Left lobe of liver (tissue), 2 donors: Measurements from ENCODE around the gene AJUBA. TPM values are rescaled to one million over a fixed set of nuclear protein-coding genes. Genes with fewer than 3 reads are reported as not detected.
"Not testable (repeated sequence)": the region's sequence is repeated elsewhere in the genome, so short reads cannot be mapped to it uniquely, and the experiment has no call there.

Experiments
- ATAC-seq: fragments of 200-7000 bp; cut with Tn5 transposase; one replicate; pipeline ENCODE4 v1.9.1; 2020; ENCODE audit warnings: mild to moderate bottlenecking, moderate library complexity
- DNase-seq: peaks from one replicate; pipeline ENCODE4 v3.0.0-alpha.2; 2020; ENCODE audit warnings: low spot score
- total RNA-seq: library from RNA; stranded (reverse); gene quantifications from one replicate; pipeline ENCODE4 v1.2.1, GENCODE V29; 2021
- donor health status: DM: no; HTN: no; CAD: no; lungs with moderate emphysema.
- donor health status: DM: no; HTN: yes; CAD: no.

Gene AJUBA
- total RNA-seq, 1 donor from 2014 or later, result 8.6 TPM

DNA sequence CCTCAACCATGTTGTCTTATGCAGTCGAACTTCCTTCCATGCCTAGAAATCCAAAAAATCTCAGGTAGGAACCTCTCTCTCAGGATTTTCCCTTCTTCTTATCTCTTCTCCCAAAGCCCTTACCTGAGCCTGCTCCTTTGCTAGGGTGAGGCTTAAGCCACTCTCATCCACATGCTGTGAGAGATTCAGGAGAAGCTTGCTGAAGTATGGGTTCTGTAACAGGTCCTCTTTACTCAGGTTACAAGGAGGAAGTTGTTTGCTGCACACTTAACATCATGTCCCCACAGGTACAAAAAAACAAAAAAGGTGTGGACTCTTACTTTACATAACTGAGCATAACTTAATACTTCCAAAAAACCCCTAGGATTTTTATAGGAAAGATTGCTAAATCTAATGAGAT is 29.9 kb downstream of the AJUBA start:
- DNase-seq, result no peak
- no peak for ATAC-seq

DNA sequence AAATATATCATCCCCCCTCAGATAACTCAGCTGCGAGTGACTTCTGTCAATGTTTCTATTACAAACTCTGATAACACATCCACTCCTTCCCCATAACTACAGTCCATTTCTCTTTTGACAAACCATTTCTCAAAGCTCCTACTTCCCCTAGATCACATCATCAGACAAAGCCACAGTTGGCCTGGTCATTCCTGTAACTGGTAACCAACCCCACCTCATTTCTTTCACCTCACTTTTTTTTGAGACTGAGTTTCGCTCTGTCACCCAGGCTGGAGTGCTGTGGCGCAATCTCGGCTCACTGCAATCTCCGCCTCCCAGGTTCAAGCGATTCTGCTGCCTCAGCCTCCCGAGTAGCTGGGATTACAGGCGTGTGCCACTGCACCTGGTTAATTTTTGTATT is 30.6 kb downstream of the AJUBA start:
- not testable (repeated sequence) for DNase-seq, ATAC-seq

DNA sequence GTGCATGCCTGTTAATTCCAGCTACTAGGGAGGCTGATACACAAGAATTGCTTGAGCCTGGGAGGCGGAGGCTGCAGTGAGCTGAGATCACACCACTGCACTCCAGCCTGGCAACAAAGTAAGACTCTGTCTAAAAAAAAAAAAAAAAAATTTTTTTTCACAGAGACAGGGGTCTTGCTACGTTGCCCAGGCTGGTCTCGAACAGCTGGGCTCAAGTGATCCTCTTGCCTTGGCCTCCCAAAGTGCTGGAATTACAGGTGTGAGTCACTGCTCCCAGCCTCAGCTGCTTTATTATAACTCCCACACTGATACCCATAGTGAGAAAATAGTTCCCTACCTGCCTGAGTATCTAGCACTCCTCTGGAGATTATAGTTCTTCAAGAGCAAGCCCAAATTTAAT is 36.7 kb downstream of the AJUBA start:
- ATAC-seq (no peak), DNase-seq (no peak)

DNA sequence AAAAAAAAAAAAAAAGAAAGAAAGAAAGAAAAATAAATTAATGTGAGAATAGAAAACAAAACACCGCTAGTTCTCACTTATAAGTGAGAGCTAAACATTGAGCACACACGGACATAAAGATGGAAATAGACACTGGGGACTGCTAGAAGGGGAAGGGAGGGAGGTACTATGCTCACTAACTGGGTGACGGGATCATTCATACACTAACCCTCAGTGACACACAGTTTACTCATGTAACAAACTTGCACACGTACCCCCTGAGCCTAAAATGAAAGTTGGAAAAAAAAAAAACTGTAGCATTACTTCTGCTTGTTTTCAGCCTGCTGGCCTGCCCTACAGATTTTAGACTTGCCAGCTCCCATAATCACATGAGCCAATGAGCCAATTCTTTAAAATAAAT is 42.7 kb downstream of the AJUBA start:
- no peak for ATAC-seq
- no peak for DNase-seq

DNA sequence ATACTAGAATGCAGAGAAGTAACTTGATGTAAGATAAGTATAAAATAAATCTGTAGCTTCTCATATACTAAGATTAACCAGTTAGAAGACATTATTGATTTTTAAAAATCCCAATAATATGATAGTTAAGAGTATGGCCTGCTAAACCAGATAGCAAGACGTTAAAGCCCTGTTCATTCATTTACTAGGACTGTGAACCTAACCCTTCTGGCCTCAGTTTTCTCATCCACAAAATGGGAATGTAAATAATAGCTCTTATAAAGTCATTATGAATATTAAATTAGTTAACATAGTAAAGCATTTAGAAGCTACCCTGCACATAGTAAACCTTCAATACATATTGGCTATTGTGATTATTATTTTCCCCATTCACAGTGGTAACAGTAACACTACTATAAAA is 47.2 kb downstream of the AJUBA start:
- no peak for DNase-seq
- ATAC-seq, result no peak

DNA sequence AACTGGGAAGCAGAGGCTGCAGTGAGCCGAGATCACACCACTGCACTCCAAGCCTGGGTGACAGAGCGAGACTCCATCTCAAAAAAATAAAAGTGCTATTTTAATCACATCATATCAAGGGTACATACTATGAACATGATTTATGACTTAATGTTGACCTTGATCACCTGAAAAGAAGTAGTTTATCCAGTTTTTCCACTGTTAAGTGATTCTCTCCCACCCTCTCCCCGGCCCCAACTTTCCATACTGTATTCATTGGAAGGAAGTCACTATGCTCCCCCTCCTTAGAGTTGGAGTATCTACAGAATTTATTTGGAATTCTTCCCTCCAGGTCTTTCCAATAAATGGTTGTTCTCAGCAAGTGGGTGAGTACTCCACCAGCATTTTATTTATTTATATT is 50.2 kb downstream of the AJUBA start:
- DNase-seq, result no peak

DNA sequence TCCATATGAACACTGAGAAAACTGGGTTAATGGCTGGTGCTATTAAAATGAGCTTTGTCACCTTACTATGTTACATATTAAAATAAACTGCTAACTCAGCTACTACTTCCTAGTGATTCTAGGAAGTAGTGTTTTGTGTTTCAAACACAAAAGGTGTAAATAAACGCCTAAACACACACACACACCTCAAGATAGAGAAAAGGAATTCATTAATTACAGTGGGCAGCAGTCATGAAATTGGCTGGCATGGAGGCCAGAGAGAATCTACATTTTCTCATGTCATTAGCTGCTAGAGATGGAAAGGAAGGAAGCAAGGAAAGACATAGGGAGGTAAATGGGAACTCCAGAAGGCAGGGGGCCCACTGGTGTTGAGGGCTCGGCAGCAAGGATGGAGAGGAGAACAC is 52.4 kb downstream of the AJUBA start:
- ATAC-seq, result peak; percentile 8
- no peak for DNase-seq

More for the DNA sequence above, 50.2 kb downstream of the AJUBA start:
- ATAC-seq, result no peak

DNA sequence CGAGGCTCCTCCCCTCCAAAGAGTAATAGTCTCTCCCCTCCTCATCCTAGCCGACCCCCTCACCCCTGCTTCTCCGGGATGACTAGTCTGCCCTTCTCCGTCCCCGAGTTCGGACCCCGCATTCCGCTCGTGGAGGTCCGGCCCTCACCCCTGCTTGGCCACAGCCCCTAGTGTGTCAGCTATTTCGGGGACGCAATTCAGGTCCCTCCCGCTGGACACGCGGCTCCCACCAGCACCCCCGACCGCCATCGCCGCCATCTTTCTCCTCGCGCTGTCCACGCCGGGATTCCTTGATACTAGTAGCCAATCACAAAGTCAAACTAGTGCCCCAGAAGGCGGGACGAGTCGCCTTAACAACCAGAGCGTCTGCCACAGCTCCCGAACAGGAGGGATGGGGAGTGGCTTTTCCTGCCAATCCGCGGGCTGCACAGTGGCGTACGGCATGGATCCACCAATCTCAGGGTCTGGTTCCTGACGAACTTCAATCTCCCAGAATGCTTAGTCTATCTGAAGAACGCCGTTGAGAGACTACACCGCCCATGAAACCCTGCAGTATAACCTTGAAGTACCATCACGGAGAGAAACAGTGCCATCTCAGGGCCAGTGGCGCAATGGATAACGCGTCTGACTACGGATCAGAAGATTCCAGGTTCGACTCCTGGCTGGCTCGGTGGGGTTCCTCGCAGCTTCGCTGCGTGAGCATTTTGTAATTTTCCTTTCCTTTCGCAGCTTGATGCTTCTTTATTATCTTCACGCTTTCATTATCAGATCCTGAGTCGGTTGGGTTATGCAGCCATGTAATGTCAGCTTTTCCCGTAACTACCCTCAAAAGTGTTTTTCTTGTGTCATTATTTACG is 53.0 kb downstream of the AJUBA start, which contains the start of gene PRMT5:
Gene PRMT5 (minus strand): TSS at position 273 of the 857 bp plus-strand sequence. CDS start 15 bp downstream, at position 258.
- DNase-seq (peak; percentile 99), ATAC-seq (peak; percentile 95)

DNA sequence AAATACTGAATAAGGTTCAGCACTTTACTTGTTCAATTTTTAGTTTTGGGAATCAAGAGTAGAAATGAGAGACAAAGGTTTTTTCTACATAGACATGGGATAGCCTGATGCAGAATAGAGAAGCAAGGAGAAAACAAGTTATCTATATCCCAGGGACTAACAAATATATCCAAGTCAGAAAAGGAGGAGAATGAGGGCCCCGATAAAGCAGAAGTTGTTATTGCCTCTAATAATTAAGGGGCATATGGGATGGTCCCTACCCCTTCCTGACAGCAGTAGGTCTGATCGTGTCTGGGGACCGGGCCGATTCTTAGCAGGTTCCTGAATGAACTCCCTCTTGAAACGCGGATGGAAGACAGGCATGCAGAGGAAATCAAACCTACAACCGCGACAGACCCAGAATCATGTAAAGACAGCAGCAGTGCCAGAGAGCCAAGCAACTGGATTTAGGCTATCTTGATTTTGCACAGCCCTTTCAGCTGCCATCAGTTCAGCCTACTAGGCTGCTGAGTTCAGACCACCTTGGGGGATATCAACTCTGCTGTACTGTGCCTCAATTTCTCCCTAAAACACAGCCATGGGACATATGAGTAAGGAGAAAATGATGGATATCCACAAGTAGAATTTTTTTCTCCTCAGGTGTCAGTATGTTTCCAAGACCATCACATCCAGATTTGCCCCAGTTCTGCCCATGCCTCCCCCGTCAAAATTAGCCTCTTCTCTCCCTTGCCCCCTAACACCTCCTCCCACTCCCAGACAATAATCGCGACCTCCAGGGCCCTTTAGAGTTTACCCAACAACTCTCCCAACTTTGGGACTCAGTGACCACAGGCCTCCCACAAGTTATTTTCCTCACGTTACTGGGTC is 53.9 kb downstream of the AJUBA start:
- ATAC-seq (no peak), DNase-seq (no peak)

DNA sequence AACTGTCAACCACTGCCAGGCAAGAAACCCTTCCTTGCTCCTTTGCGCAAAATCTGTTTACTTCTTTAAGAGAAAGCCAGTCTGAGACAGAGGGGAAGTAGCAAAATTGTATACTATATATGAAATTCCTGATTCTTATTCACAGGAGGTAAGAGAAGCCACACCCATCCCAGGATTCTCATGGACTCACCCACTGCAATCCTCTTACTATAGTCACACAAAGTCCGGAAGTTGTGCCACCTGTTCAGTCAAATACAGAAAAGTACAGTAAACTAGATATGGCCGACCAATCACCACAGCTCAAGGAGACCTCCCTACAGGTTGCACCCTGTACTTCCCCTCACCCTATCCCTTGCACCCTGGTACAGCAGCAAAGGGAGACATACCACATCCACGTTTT is 56.0 kb downstream of the AJUBA start:
- ATAC-seq, result no peak
- no peak for DNase-seq

DNA sequence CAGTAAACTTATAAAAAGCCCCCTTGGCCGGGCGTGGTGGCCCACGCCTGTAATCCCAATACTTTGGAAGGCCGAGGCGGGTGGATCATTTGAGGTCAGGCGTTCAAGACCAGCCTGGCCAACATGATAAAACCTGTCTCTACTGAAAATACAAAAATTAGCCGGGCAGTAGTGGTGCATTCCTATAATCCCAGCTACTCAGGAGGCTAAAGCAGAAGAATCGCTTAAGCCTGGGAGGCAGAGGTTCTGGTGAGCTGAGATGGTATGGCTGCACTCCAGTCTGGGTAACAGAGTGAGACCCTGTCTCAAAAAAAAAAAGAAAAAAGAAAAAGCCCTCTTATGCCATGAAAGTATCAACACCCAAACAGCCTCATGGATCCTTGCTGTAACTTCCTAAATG is 56.8 kb downstream of the AJUBA start:
- no peak for DNase-seq

DNA sequence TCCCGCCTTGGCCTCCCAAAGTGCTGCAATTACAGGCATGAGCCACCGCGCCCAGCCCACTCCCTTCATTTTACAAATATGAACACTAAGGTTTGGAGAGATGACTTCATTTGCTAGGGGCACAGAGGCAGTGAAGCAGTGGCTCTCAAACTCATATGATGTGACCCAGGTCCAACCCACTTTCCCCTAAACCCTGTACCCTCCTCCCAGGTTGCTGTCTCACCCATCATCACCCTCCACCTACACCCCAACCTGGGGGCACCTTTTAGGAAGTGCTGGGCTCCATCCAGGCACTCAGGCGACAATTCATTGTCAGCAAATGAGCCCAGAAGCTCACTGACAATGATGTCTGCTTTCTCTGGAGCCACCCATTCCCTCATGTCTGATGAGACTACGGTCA is 58.6 kb downstream of the AJUBA start:
- no peak for ATAC-seq

More for the DNA sequence above, 56.8 kb downstream of the AJUBA start:
- ATAC-seq, result no peak

DNA sequence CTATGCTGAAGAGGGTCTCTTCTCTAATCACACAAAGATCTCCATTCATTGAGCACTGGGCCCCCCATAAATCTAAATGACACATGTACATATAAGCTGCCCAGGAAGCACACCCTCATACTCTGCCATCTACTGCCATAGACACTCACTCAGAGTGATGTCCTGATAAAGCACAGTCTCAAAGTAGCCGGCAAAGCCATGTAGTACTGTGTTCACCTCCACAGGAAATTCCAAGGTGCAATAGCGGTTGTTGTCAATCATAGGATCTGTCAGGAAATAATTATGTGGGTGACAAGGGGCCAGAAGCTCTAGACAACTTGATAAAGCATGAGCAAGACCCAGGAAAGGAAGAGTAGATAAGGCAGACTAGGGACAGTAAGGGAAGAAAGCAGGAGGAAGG is 60.1 kb downstream of the AJUBA start:
- DNase-seq (no peak), ATAC-seq (no peak)

More for the DNA sequence above, 58.6 kb downstream of the AJUBA start:
- DNase-seq, result no peak

Other genes starting within 250 kb of the AJUBA start
- 71.3 TPM for gene OXA1L, start 215.9 kb downstream of the AJUBA start, total RNA-seq
- 6.1 TPM for gene SLC7A7, start 167.1 kb downstream of the AJUBA start, total RNA-seq
- 48.9 TPM for gene MRPL52, start 152.7 kb downstream of the AJUBA start, total RNA-seq
- gene MMP14, start 146.0 kb downstream of the AJUBA start, total RNA-seq, result 10.9 TPM
- gene LRP10, start 110.8 kb downstream of the AJUBA start, total RNA-seq, result 34.3 TPM
- gene REM2, start 99.3 kb downstream of the AJUBA start, total RNA-seq, result 0.13 TPM
- 35.3 TPM for gene RBM23, start 63.4 kb downstream of the AJUBA start, total RNA-seq
- gene PRMT5, start 53.2 kb downstream of the AJUBA start, total RNA-seq, result 19.7 TPM
- gene HAUS4, start 25.5 kb downstream of the AJUBA start, total RNA-seq, result 9.7 TPM
- 4.3 TPM for gene C14orf93, start 27.6 kb upstream of the AJUBA start, total RNA-seq
- 59.9 TPM for gene PSMB5, start 52.3 kb upstream of the AJUBA start, total RNA-seq
- not detected for gene PSMB11, start 59.7 kb upstream of the AJUBA start, total RNA-seq
- gene CDH24, start 75.0 kb upstream of the AJUBA start, total RNA-seq, result 0.43 TPM
- 48.2 TPM for gene ACIN1, start 112.6 kb upstream of the AJUBA start, total RNA-seq
- 14.4 TPM for gene C14orf119, start 113.0 kb upstream of the AJUBA start, total RNA-seq
- not detected for gene CIROP, start 122.4 kb upstream of the AJUBA start, total RNA-seq
- gene CEBPE, start 136.7 kb upstream of the AJUBA start, total RNA-seq, result not detected
- 6.7 TPM for gene SLC7A8, start 201.1 kb upstream of the AJUBA start, total RNA-seq